WTC11 (cell line): ENCODE data around the gene ITCH. TPM values are rescaled to one million over a fixed set of nuclear protein-coding genes. Genes with fewer than 3 reads are reported as not detected.

Experiments used
- ATAC-seq: fragments of 200-7000 bp; cut with Tn5 transposase; 2 replicates; pipeline ENCODE4 v1.10.0; 2021; ENCODE audit warnings: mild to moderate bottlenecking, moderate library complexity
- CTCF ChIA-PET: fragments of 300-600 bp; sonication (Branson Sonifier 250); formaldehyde crosslinking; loops from one replicate; lab custom pipeline; 2021; ENCODE audit warnings: antibody characterized with exemption; lab: Charles Lee
- POLR2A ChIA-PET: fragments of 350-600 bp; sonication (Branson Sonifier 250); formaldehyde crosslinking; loops from one replicate; lab custom pipeline; 2021; ENCODE audit warnings: antibody characterized with exemption; lab: Charles Lee
- DNase-seq: peaks from one replicate; pipeline ENCODE4 v3.0.0; 2021; ENCODE audit warnings: low spot score
- H3K27ac Mint-ChIP-seq: 2 replicates; pipeline ENCODE4 v1.8.0; 2021; ENCODE audit warnings: mixed read lengths
- H3K27me3 Mint-ChIP-seq: 2 replicates; pipeline ENCODE4 v1.8.0; 2021; ENCODE audit warnings: low read depth, mild to moderate bottlenecking, moderate library complexity, mixed read lengths
- H3K36me3 Mint-ChIP-seq: 2 replicates; pipeline ENCODE4 v1.8.0; 2021; ENCODE audit warnings: mixed read lengths
- H3K4me1 Mint-ChIP-seq: 2 replicates; pipeline ENCODE4 v1.8.0; 2022; ENCODE audit warnings: mixed read lengths
- H3K4me3 Mint-ChIP-seq: 2 replicates; pipeline ENCODE4 v1.8.0; 2021; ENCODE audit warnings: mild to moderate bottlenecking, moderate library complexity, mixed read lengths
- H3K9me3 Mint-ChIP-seq: 2 replicates; pipeline ENCODE4 v1.8.0; 2021; ENCODE audit warnings: mixed read lengths
- ATF1 ChIP-seq: sonication (generic); formaldehyde crosslinking; IDR thresholded peaks from 2 replicates; pipeline ENCODE4 v1.8.1; 2023; ENCODE audit warnings: mild to moderate bottlenecking, moderate library complexity, missing genetic modification reagents
- CREM ChIP-seq: sonication (generic); formaldehyde crosslinking; IDR thresholded peaks from 2 replicates; pipeline ENCODE4 v1.8.1; 2022; ENCODE audit warnings: mild to moderate bottlenecking, missing genetic modification reagents, moderate library complexity
- GABPB1 ChIP-seq: sonication (generic); formaldehyde crosslinking; IDR thresholded peaks from 2 replicates; pipeline ENCODE4 v1.8.1; 2023; ENCODE audit warnings: mild to moderate bottlenecking, missing genetic modification reagents
- GTF2I ChIP-seq: fragments of 250-450 bp; sonication (Bioruptor Pico); conservative IDR thresholded peaks from 2 replicates; pipeline ENCODE4 v1.4.0; 2021; ENCODE audit warnings: mild to moderate bottlenecking
- HMGA2 ChIP-seq: fragments of 250-450 bp; sonication (Bioruptor Pico); IDR thresholded peaks from 2 replicates; pipeline ENCODE4 v1.4.0; 2021; ENCODE audit warnings: mild to moderate bottlenecking, moderate library complexity
- IRF2 ChIP-seq: sonication (generic); formaldehyde crosslinking; IDR thresholded peaks from 2 replicates; pipeline ENCODE4 v1.8.0; 2022; ENCODE audit warnings: low read depth, missing genetic modification reagents, borderline replicate concordance
- JUN ChIP-seq: sonication (generic); formaldehyde crosslinking; IDR thresholded peaks from 2 replicates; pipeline ENCODE4 v1.8.0; 2023; ENCODE audit warnings: mild to moderate bottlenecking, missing genetic modification reagents
- MYBL2 ChIP-seq: sonication (generic); formaldehyde crosslinking; IDR thresholded peaks from 2 replicates; pipeline ENCODE4 v1.8.1; 2023; ENCODE audit warnings: mild to moderate bottlenecking, moderate library complexity, missing genetic modification reagents
- NFYB ChIP-seq: sonication (generic); formaldehyde crosslinking; conservative IDR thresholded peaks from 2 replicates; pipeline ENCODE4 v1.8.0; 2022; ENCODE audit warnings: low read depth, missing genetic modification reagents
- OVOL2 ChIP-seq: fragments of 250-450 bp; sonication (Bioruptor Pico); IDR thresholded peaks from 2 replicates; pipeline ENCODE4 v1.9.0; 2021; ENCODE audit warnings: mild to moderate bottlenecking, borderline replicate concordance
- SOX15 ChIP-seq: fragments of 250-450 bp; sonication (Bioruptor Pico); IDR thresholded peaks from 2 replicates; pipeline ENCODE4 v1.9.0; 2021; ENCODE audit warnings: mild to moderate bottlenecking
- TCF7 ChIP-seq: sonication (generic); formaldehyde crosslinking; IDR thresholded peaks from 2 replicates; pipeline ENCODE4 v1.8.0; 2022; ENCODE audit warnings: mild to moderate bottlenecking, low read depth, missing genetic modification reagents, moderate library complexity
- TEAD1 ChIP-seq: sonication (generic); formaldehyde crosslinking; IDR thresholded peaks from 2 replicates; pipeline ENCODE4 v1.8.0; 2022; ENCODE audit warnings: mild to moderate bottlenecking, missing genetic modification reagents
- TP53 ChIP-seq: sonication (generic); formaldehyde crosslinking; IDR thresholded peaks from 2 replicates; pipeline ENCODE4 v1.8.1; 2023; ENCODE audit warnings: mild to moderate bottlenecking, missing genetic modification reagents
- ZBTB21 ChIP-seq: sonication (generic); formaldehyde crosslinking; IDR thresholded peaks from 2 replicates; pipeline ENCODE4 v1.8.1; 2023; ENCODE audit warnings: mild to moderate bottlenecking, missing genetic modification reagents, borderline replicate concordance
- ZNF138 ChIP-seq: sonication (generic); formaldehyde crosslinking; conservative IDR thresholded peaks from 2 replicates; pipeline ENCODE4 v1.8.1; 2022; ENCODE audit warnings: mild to moderate bottlenecking, moderate library complexity, missing genetic modification reagents
- ZNF219 ChIP-seq: sonication (generic); formaldehyde crosslinking; IDR thresholded peaks from 2 replicates; pipeline ENCODE4 v1.8.0; 2023; ENCODE audit warnings: missing genetic modification reagents, mild to moderate bottlenecking, borderline replicate concordance
- ZNF232 ChIP-seq: sonication (generic); formaldehyde crosslinking; IDR thresholded peaks from 2 replicates; pipeline ENCODE4 v1.8.0; 2022; ENCODE audit warnings: mild to moderate bottlenecking, missing genetic modification reagents
- ZNF396 ChIP-seq: fragments of 250-450 bp; sonication (Bioruptor Pico); IDR thresholded peaks from 2 replicates; pipeline ENCODE4 v1.8.0; 2021; ENCODE audit warnings: mild to moderate bottlenecking, moderate library complexity, borderline replicate concordance
- ZNF423 ChIP-seq: fragments of 250-450 bp; sonication (Bioruptor Pico); IDR thresholded peaks from 2 replicates; pipeline ENCODE4 v2.1.2; 2022; ENCODE audit warnings: mild to moderate bottlenecking, moderate library complexity
- total RNA-seq: library from RNA; stranded (reverse); gene quantifications from 3 replicates; pipeline ENCODE4 v1.2.3, GENCODE V29; 2021
- TF ChIP-seq, protein P1 (sequence below): sonication (generic); formaldehyde crosslinking; IDR thresholded peaks from 2 replicates; pipeline ENCODE4 v1.8.0; 2023; ENCODE audit warnings: missing genetic modification reagents
- TF ChIP-seq, protein P2 (sequence below): sonication (generic); formaldehyde crosslinking; IDR thresholded peaks from 2 replicates; pipeline ENCODE4 v1.8.0; 2022; ENCODE audit warnings: mild to moderate bottlenecking, missing genetic modification reagents
- TF ChIP-seq, protein P3 (sequence below): sonication (generic); formaldehyde crosslinking; IDR thresholded peaks from 2 replicates; pipeline ENCODE4 v1.8.1; 2022; ENCODE audit warnings: missing genetic modification reagents, borderline replicate concordance
- TF ChIP-seq, protein P4 (sequence below): fragments of 250-450 bp; sonication (Bioruptor Pico); IDR thresholded peaks from 2 replicates; pipeline ENCODE4 v1.8.0; 2021; ENCODE audit warnings: mild to moderate bottlenecking
- TF ChIP-seq, protein P5 (sequence below): fragments of 250-450 bp; sonication (Bioruptor Pico); IDR thresholded peaks from 2 replicates; pipeline ENCODE4 v1.9.0; 2021; ENCODE audit warnings: mild to moderate bottlenecking
- TF ChIP-seq, protein P6 (sequence below): fragments of 250-450 bp; sonication (Bioruptor Pico); IDR thresholded peaks from 2 replicates; pipeline ENCODE4 v1.9.0; 2021; ENCODE audit warnings: moderate library complexity, mild to moderate bottlenecking, inconsistent platforms, borderline replicate concordance

ITCH gene
- total RNA-seq, 1 experiment from 2014 or later, result 35.8 TPM

DNA sequence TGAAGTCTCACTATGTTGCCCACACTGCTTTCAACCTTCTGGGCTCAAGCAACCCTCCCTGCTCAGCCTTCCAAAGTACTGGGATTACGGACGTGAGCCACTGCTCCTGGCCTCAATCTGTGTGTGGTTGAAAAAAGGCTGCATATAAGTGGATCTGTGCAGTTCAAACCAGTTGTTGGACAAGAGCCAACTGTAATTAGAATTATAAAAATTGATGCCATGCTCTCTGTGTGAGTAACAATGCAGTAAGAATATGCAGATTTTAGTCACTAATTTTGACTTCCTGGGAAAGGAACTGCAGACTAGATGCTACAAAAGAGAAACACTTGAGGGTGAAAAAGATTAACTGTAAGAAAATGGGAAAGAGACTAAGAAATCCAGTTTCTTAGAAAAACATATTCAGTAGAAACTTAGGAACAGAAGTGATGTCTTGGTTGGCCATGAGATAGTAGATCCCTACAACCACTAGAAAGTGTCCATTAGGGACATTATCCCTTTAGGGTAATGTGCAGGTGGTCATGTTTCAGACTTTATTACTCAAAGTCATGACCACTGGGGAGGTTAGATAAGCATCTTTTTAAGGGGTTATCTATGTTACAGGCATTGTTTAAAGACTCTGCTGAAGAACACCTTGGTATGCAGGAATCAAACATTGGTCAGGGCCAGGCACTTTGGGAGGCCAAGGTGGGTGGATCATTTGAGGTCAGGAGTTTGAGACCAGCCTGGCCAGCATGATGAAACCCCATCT lies 26.3 kb downstream of the ITCH start:
- peaks cover 18% of the 10 kb centered on the region for H3K36me3 Mint-ChIP-seq
- H3K9me3 Mint-ChIP-seq, result no peaks in the 10 kb centered on the region
- POLR2A ChIA-PET, result interaction anchor here (0.6 kb wide), 1 partner anchor 380 kb away, joined by 3 read pairs; no protein-coding TSS in a partner anchor
- CTCF ChIA-PET, result interaction anchor here (1.9 kb wide), 1 partner anchor 77 kb away, joined by 7 read pairs; no protein-coding TSS in a partner anchor
- no peak overlapping the region for H3K4me3 Mint-ChIP-seq
- no peaks in the 10 kb centered on the region for H3K27me3 Mint-ChIP-seq
- ATAC-seq (no peak), DNase-seq (no peak)
- H3K27ac Mint-ChIP-seq, result peak overlapping the region; percentile 63
- no peak for TF ChIP-seq TEAD1 (CRISPR knock-in tag)
- TF ChIP-seq TCF7 (CRISPR knock-in tag), result no peak
- no peak for TF ChIP-seq ATF1 (CRISPR knock-in tag)
- TF ChIP-seq, protein P1, sequence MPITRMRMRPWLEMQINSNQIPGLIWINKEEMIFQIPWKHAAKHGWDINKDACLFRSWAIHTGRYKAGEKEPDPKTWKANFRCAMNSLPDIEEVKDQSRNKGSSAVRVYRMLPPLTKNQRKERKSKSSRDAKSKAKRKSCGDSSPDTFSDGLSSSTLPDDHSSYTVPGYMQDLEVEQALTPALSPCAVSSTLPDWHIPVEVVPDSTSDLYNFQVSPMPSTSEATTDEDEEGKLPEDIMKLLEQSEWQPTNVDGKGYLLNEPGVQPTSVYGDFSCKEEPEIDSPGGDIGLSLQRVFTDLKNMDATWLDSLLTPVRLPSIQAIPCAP (CRISPR knock-in tag), result no peak
- no peak for TF ChIP-seq CREM
- TF ChIP-seq ZBTB21 (CRISPR knock-in tag), result no peak
- no peak for TF ChIP-seq IRF2
- H3K4me1 Mint-ChIP-seq, result peaks cover 21% of the 10 kb centered on the region

DNA sequence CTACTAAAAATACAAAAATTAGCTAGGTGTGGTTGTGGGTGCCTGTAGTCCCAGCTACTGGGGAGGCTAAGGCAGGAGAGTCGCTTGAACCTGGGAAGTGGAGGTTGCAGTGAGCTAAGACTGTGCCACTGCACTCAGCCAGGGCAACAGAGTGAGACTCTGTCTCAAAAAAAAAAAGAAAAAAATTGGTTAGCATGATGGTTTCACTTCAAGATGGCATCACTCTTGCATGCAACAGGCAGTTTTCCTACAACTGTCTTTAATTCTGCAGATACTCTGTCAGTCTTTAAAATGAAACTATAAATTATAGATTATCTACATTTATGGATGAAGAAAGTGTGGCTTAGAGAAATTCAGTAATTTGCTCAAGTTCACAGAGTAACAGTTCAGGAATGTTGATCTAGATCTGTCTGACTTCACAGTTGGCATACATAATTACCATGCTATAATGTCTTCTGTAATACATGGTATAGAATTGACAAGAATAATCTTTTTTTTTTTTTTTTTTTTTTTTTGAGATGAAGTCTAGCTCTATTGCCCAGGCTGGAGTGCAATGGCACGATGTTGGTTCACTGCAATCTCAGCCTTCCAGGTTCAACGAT lies 27.0 kb downstream of the ITCH start:
- no peaks in the 10 kb centered on the region for H3K27me3 Mint-ChIP-seq
- H3K27ac Mint-ChIP-seq, result peak overlapping the region; percentile 63; the same call in 1 of the 2 replicates
- TF ChIP-seq SOX15 (CRISPR knock-in tag) (no peak), GABPB1 (CRISPR knock-in tag) (no peak), ZNF232 (no peak), ZNF423 (no peak), ZNF138 (CRISPR knock-in tag) (no peak), JUN (no peak), TP53 (CRISPR knock-in tag) (no peak), NFYB (no peak)
- TF ChIP-seq, all 79 proteins: peak for 0
- ATAC-seq, result no peak
- CTCF ChIA-PET, result interaction anchor here (0.6 to 1.9 kb wide), 2 partner anchors 77 to 1049 kb away, joined by 4 to 7 read pairs; no protein-coding TSS in a partner anchor
- Mint-ChIP-seq H3K9me3 (no peaks in the 10 kb centered on the region), H3K36me3 (peaks cover 18% of the 10 kb centered on the region), H3K4me1 (peaks cover 21% of the 10 kb centered on the region), H3K4me3 (no peak overlapping the region)
- POLR2A ChIA-PET, result interaction anchor here (0.6 kb wide), 2 partner anchors 16 to 379 kb away, joined by 3 read pairs; no protein-coding TSS in a partner anchor
- DNase-seq, result no peak

DNA sequence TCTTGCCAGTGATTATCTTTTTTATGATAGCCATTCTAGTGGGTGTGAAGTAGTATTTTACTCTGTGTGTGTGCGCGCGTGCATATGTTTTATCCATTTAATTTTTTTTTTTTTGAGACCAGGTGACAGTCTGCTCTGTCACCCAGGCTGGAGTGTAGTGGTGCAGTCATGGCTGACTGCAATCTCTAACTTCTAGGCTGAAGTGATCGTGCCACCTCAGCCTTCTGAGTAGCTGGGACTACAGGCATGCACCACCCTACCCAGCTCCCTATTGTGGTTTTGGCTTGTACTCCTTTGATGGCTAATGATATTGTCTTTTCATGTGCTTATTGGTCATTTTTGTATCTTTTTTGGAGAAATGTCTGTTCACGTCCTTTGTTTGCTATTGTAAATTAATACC lies 33.3 kb downstream of the ITCH start:
- no peak overlapping the region for H3K4me3 Mint-ChIP-seq
- TF ChIP-seq IRF2, result no peak
- TF ChIP-seq, protein P2, sequence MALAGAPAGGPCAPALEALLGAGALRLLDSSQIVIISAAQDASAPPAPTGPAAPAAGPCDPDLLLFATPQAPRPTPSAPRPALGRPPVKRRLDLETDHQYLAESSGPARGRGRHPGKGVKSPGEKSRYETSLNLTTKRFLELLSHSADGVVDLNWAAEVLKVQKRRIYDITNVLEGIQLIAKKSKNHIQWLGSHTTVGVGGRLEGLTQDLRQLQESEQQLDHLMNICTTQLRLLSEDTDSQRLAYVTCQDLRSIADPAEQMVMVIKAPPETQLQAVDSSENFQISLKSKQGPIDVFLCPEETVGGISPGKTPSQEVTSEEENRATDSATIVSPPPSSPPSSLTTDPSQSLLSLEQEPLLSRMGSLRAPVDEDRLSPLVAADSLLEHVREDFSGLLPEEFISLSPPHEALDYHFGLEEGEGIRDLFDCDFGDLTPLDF, result no peak
- no peak for TF ChIP-seq GTF2I
- TF ChIP-seq, protein P3, sequence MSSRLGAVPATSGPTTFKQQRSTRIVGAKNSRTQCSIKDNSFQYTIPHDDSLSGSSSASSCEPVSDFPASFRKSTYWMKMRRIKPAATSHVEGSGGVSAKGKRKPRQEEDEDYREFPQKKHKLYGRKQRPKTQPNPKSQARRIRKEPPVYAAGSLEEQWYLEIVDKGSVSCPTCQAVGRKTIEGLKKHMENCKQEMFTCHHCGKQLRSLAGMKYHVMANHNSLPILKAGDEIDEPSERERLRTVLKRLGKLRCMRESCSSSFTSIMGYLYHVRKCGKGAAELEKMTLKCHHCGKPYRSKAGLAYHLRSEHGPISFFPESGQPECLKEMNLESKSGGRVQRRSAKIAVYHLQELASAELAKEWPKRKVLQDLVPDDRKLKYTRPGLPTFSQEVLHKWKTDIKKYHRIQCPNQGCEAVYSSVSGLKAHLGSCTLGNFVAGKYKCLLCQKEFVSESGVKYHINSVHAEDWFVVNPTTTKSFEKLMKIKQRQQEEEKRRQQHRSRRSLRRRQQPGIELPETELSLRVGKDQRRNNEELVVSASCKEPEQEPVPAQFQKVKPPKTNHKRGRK (CRISPR knock-in tag), result no peak
- TF ChIP-seq ZNF219 (CRISPR knock-in tag), result no peak
- no peak for TF ChIP-seq TCF7 (CRISPR knock-in tag)
- TF ChIP-seq, protein P4, sequence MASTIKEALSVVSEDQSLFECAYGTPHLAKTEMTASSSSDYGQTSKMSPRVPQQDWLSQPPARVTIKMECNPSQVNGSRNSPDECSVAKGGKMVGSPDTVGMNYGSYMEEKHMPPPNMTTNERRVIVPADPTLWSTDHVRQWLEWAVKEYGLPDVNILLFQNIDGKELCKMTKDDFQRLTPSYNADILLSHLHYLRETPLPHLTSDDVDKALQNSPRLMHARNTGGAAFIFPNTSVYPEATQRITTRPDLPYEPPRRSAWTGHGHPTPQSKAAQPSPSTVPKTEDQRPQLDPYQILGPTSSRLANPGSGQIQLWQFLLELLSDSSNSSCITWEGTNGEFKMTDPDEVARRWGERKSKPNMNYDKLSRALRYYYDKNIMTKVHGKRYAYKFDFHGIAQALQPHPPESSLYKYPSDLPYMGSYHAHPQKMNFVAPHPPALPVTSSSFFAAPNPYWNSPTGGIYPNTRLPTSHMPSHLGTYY (CRISPR knock-in tag), result no peak
- no peak for TF ChIP-seq MYBL2 (CRISPR knock-in tag)
- TF ChIP-seq, protein P5, sequence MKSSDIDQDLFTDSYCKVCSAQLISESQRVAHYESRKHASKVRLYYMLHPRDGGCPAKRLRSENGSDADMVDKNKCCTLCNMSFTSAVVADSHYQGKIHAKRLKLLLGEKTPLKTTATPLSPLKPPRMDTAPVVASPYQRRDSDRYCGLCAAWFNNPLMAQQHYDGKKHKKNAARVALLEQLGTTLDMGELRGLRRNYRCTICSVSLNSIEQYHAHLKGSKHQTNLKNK (CRISPR knock-in tag), result no peak
- TF ChIP-seq, protein P6, sequence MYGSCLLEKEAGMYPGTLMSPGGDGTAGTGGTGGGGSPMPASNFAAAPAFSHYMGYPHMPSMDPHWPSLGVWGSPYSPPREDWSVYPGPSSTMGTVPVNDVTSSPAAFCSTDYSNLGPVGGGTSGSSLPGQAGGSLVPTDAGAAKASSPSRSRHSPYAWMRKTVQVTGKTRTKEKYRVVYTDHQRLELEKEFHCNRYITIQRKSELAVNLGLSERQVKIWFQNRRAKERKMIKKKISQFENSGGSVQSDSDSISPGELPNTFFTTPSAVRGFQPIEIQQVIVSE, result no peak
- no peak for TF ChIP-seq ZNF396 (CRISPR knock-in tag)
- TF ChIP-seq OVOL2, result no peak
- TF ChIP-seq HMGA2, result no peak

More for the DNA sequence above, 33.3 kb downstream of the ITCH start:
- DNase-seq (no peak), ATAC-seq (no peak)
- no peak overlapping the region for H3K27ac Mint-ChIP-seq
- ChIA-PET POLR2A (no interaction called here), CTCF (interaction anchor here (0.8 kb wide), 1 partner anchor 84 kb away, joined by 4 read pairs; no protein-coding TSS in a partner anchor)
- no peaks in the 10 kb centered on the region for H3K27me3 Mint-ChIP-seq
- H3K9me3 Mint-ChIP-seq, result no peaks in the 10 kb centered on the region
- peaks cover 15% of the 10 kb centered on the region for H3K4me1 Mint-ChIP-seq
- H3K36me3 Mint-ChIP-seq, result peaks cover 22% of the 10 kb centered on the region
